HL-60 (cell line): ENCODE measurements around the gene PDLIM5.

Experiments
- POLR2AphosphoS5 ChIP-seq: IDR thresholded peaks from 2 replicates; pipeline ENCODE4 v1.6.1; 2012; ENCODE audit warnings: low read depth
- SPI1 ChIP-seq: IDR thresholded peaks from 2 replicates; pipeline ENCODE4 v1.6.1; 2012; ENCODE audit warnings: low read depth, mild to moderate bottlenecking, borderline replicate concordance
- TF ChIP-seq, protein P1 (sequence below): IDR thresholded peaks from one replicate; pipeline ENCODE4 v1.5.1; 2011; ENCODE audit warnings: low read length, control low read depth, inconsistent platforms; ENCODE audit not compliant: insufficient read depth
- TF ChIP-seq, protein P2 (sequence below): IDR thresholded peaks from 2 replicates; pipeline ENCODE4 v1.6.1; 2012; ENCODE audit warnings: low read depth; ENCODE audit not compliant: insufficient replicate concordance

DNA sequence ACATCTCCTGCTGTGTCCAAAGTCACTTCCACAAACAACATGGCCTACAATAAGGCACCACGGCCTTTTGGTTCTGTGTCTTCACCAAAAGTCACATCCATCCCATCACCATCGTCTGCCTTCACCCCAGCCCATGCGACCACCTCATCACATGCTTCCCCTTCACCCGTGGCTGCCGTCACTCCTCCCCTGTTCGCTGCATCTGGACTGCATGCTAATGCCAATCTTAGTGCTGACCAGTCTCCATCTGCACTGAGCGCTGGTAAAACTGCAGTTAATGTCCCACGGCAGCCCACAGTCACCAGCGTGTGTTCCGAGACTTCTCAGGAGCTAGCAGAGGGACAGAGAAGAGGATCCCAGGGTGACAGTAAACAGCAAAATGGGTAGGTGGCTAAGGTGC, 123.9 kb downstream of the PDLIM5 start:
- TF ChIP-seq, protein P1, sequence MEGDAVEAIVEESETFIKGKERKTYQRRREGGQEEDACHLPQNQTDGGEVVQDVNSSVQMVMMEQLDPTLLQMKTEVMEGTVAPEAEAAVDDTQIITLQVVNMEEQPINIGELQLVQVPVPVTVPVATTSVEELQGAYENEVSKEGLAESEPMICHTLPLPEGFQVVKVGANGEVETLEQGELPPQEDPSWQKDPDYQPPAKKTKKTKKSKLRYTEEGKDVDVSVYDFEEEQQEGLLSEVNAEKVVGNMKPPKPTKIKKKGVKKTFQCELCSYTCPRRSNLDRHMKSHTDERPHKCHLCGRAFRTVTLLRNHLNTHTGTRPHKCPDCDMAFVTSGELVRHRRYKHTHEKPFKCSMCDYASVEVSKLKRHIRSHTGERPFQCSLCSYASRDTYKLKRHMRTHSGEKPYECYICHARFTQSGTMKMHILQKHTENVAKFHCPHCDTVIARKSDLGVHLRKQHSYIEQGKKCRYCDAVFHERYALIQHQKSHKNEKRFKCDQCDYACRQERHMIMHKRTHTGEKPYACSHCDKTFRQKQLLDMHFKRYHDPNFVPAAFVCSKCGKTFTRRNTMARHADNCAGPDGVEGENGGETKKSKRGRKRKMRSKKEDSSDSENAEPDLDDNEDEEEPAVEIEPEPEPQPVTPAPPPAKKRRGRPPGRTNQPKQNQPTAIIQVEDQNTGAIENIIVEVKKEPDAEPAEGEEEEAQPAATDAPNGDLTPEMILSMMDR: no peak
- TF ChIP-seq, protein P2, sequence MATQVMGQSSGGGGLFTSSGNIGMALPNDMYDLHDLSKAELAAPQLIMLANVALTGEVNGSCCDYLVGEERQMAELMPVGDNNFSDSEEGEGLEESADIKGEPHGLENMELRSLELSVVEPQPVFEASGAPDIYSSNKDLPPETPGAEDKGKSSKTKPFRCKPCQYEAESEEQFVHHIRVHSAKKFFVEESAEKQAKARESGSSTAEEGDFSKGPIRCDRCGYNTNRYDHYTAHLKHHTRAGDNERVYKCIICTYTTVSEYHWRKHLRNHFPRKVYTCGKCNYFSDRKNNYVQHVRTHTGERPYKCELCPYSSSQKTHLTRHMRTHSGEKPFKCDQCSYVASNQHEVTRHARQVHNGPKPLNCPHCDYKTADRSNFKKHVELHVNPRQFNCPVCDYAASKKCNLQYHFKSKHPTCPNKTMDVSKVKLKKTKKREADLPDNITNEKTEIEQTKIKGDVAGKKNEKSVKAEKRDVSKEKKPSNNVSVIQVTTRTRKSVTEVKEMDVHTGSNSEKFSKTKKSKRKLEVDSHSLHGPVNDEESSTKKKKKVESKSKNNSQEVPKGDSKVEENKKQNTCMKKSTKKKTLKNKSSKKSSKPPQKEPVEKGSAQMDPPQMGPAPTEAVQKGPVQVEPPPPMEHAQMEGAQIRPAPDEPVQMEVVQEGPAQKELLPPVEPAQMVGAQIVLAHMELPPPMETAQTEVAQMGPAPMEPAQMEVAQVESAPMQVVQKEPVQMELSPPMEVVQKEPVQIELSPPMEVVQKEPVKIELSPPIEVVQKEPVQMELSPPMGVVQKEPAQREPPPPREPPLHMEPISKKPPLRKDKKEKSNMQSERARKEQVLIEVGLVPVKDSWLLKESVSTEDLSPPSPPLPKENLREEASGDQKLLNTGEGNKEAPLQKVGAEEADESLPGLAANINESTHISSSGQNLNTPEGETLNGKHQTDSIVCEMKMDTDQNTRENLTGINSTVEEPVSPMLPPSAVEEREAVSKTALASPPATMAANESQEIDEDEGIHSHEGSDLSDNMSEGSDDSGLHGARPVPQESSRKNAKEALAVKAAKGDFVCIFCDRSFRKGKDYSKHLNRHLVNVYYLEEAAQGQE: no peak
- no peak for TF ChIP-seq SPI1
- TF ChIP-seq POLR2AphosphoS5: no peak
